ENCODE results near the gene TMEM59L. TPM values are rescaled to one million over a fixed set of nuclear protein-coding genes. Genes with fewer than 3 reads are reported as not detected.

Gene TMEM59L
- total RNA-seq, 2 experiments from 2014 or later: 0.19 TPM; not detected in 1

- no peak for ATAC-seq (ENCODE audit: low read depth)
- DNase-seq: no peak
- Mint-ChIP-seq H3K27ac (no peak overlapping the region), H3K9me3 (no peaks in the 10 kb centered on the region), H3K36me3 (peaks cover 3% of the 10 kb centered on the region), H3K4me1 (peaks cover 7% of the 10 kb centered on the region), H3K27me3 (no peaks in the 10 kb centered on the region), H3K4me3 (no peak overlapping the region)
- POLR2A ChIA-PET: no interaction called here
Observed at GRCh38 chr19:18656337-18657086, 43.8 kb downstream of the TMEM59L start.

- H3K27ac Mint-ChIP-seq: no peak overlapping the region
- POLR2A ChIA-PET: no interaction called here
- peaks cover 7% of the 10 kb centered on the region for H3K4me1 Mint-ChIP-seq
- no peaks in the 10 kb centered on the region for H3K27me3 Mint-ChIP-seq
- peaks cover 3% of the 10 kb centered on the region for H3K36me3 Mint-ChIP-seq
- H3K9me3 Mint-ChIP-seq: no peaks in the 10 kb centered on the region
- ATAC-seq (ENCODE audit: low read depth) (peak; percentile 24), DNase-seq (no peak)
- no peak overlapping the region for H3K4me3 Mint-ChIP-seq
Observed at GRCh38 chr19:18657590-18658365, 45.1 kb downstream of the TMEM59L start.

GRCh38 chr19:18658366-18658855, 45.7 kb downstream of the TMEM59L start:
- Mint-ChIP-seq H3K9me3 (no peaks in the 10 kb centered on the region), H3K27ac (peak overlapping the region; percentile 46), H3K27me3 (no peaks in the 10 kb centered on the region), H3K4me3 (no peak overlapping the region), H3K4me1 (peaks cover 9% of the 10 kb centered on the region), H3K36me3 (peaks cover 3% of the 10 kb centered on the region)
- ATAC-seq (ENCODE audit: low read depth): no peak
- POLR2A ChIA-PET: no interaction called here
- no peak for DNase-seq

- no peaks in the 10 kb centered on the region for H3K9me3 Mint-ChIP-seq
- no peak overlapping the region for H3K4me3 Mint-ChIP-seq
- DNase-seq (no peak), ATAC-seq (ENCODE audit: low read depth) (no peak)
- no peaks in the 10 kb centered on the region for H3K36me3 Mint-ChIP-seq
- H3K27me3 Mint-ChIP-seq: no peaks in the 10 kb centered on the region
- H3K4me1 Mint-ChIP-seq: peaks cover 14% of the 10 kb centered on the region
- H3K27ac Mint-ChIP-seq: no peak overlapping the region
- POLR2A ChIA-PET: no interaction called here
Observed at GRCh38 chr19:18659281-18660050, 46.8 kb downstream of the TMEM59L start.

GRCh38 chr19:18660051-18660910, 47.6 kb downstream of the TMEM59L start:
- Mint-ChIP-seq H3K27ac (no peak overlapping the region), H3K4me3 (no peak overlapping the region), H3K9me3 (no peaks in the 10 kb centered on the region), H3K36me3 (no peaks in the 10 kb centered on the region), H3K27me3 (no peaks in the 10 kb centered on the region), H3K4me1 (peaks cover 14% of the 10 kb centered on the region)
- POLR2A ChIA-PET: no interaction called here
- ATAC-seq (ENCODE audit: low read depth) (no peak), DNase-seq (no peak)

- peaks cover 14% of the 10 kb centered on the region for H3K4me1 Mint-ChIP-seq
- DNase-seq (no peak), ATAC-seq (ENCODE audit: low read depth) (no peak)
- H3K36me3 Mint-ChIP-seq: no peaks in the 10 kb centered on the region
- H3K9me3 Mint-ChIP-seq: no peaks in the 10 kb centered on the region
- H3K27ac Mint-ChIP-seq: peak overlapping the region; percentile 67
- no peak overlapping the region for H3K4me3 Mint-ChIP-seq
- no peaks in the 10 kb centered on the region for H3K27me3 Mint-ChIP-seq
- POLR2A ChIA-PET: no interaction called here
Observed at GRCh38 chr19:18660939-18661670, 48.4 kb downstream of the TMEM59L start.

GRCh38 chr19:18662972-18663732, 50.5 kb downstream of the TMEM59L start:
- no peak overlapping the region for H3K27ac Mint-ChIP-seq
- no peak for DNase-seq
- ATAC-seq (ENCODE audit: low read depth): no peak
- POLR2A ChIA-PET: interaction anchor here (0.6 kb wide), 1 partner anchor 18 kb away, joined by 4 read pairs; no protein-coding TSS in a partner anchor
- H3K36me3 Mint-ChIP-seq: no peaks in the 10 kb centered on the region
- H3K4me1 Mint-ChIP-seq: peaks cover 13% of the 10 kb centered on the region
- H3K27me3 Mint-ChIP-seq: no peaks in the 10 kb centered on the region
- no peak overlapping the region for H3K4me3 Mint-ChIP-seq
- H3K9me3 Mint-ChIP-seq: no peaks in the 10 kb centered on the region

- DNase-seq: no peak
- no peaks in the 10 kb centered on the region for H3K9me3 Mint-ChIP-seq
- peaks cover 13% of the 10 kb centered on the region for H3K4me1 Mint-ChIP-seq
- no peaks in the 10 kb centered on the region for H3K36me3 Mint-ChIP-seq
- H3K4me3 Mint-ChIP-seq: no peak overlapping the region
- ATAC-seq (ENCODE audit: low read depth): peak; percentile 63
- no peak overlapping the region for H3K27ac Mint-ChIP-seq
- POLR2A ChIA-PET: no interaction called here
- H3K27me3 Mint-ChIP-seq: no peaks in the 10 kb centered on the region
Observed at GRCh38 chr19:18663940-18664530, 51.4 kb downstream of the TMEM59L start.

GRCh38 chr19:18665771-18666202, 53.1 kb downstream of the TMEM59L start:
- Mint-ChIP-seq H3K9me3 (no peaks in the 10 kb centered on the region), H3K27ac (no peak overlapping the region), H3K36me3 (peaks cover 3% of the 10 kb centered on the region), H3K27me3 (no peaks in the 10 kb centered on the region), H3K4me1 (peaks cover 13% of the 10 kb centered on the region), H3K4me3 (no peak overlapping the region)
- ATAC-seq (ENCODE audit: low read depth) (no peak), DNase-seq (no peak)
- POLR2A ChIA-PET: no interaction called here

- no peak overlapping the region for H3K4me3 Mint-ChIP-seq
- POLR2A ChIA-PET: interaction anchor here (0.6 kb wide), 2 partner anchors 8 to 214 kb away, joined by 3 to 4 read pairs; no protein-coding TSS in a partner anchor
- H3K27ac Mint-ChIP-seq: no peak overlapping the region
Observed at GRCh38 chr19:18666317-18666716, 53.6 kb downstream of the TMEM59L start.

GRCh38 chr19:18666784-18667183, 54.1 kb downstream of the TMEM59L start:
- Mint-ChIP-seq H3K27ac (no peak overlapping the region), H3K27me3 (no peaks in the 10 kb centered on the region), H3K4me3 (no peak overlapping the region), H3K36me3 (peaks cover 3% of the 10 kb centered on the region), H3K9me3 (no peaks in the 10 kb centered on the region), H3K4me1 (peaks cover 10% of the 10 kb centered on the region)
- POLR2A ChIA-PET: interaction anchor here (0.6 kb wide), 2 partner anchors 8 to 214 kb away, joined by 3 to 4 read pairs; no protein-coding TSS in a partner anchor
- no peak for ATAC-seq (ENCODE audit: low read depth)
- no peak for DNase-seq

More at GRCh38 chr19:18666317-18666716, 53.6 kb downstream of the TMEM59L start:
- no peaks in the 10 kb centered on the region for H3K9me3 Mint-ChIP-seq
- H3K36me3 Mint-ChIP-seq: peaks cover 3% of the 10 kb centered on the region
- ATAC-seq (ENCODE audit: low read depth): no peak
- H3K4me1 Mint-ChIP-seq: peaks cover 12% of the 10 kb centered on the region
- H3K27me3 Mint-ChIP-seq: no peaks in the 10 kb centered on the region
- DNase-seq: no peak

All from activated naive CD8-positive, alpha-beta T cell treated with anti-CD3 and anti-CD28 coated beads, Interleukin-2, amount 10 ng/mL, durations not matched to agents 7 days and 5 days (primary cell).